Cardiac fibroblast (primary cell): ENCODE data around the gene FBRS.
"Not testable (repeated sequence)": the region's sequence is repeated elsewhere in the genome, so short reads cannot be mapped to it uniquely, and the experiment has no call there.

Source experiments
- DNase-seq, 2 donors: peaks; one replicate each; pipeline versions ENCODE4 v3.0.0 to v3.0.0-alpha.2; 2010; ENCODE audit warnings: low read depth in 2 of 2
- H3K4me3 ChIP-seq, 2 donors: replicated peaks in 1 of 2; 1 replicate in 1 of 2; 2 replicates in 1 of 2; pipeline ENCODE4 v1.5.1; 2011; ENCODE audit warnings: low read depth in 2 of 2, low read length in 2 of 2, mild to moderate bottlenecking in 2 of 2, moderate library complexity in 1 of 2
- TF ChIP-seq, protein P1 (sequence below): IDR thresholded peaks from one replicate; pipeline ENCODE4 v1.5.1; 2011; ENCODE audit warnings: low read depth, mild to moderate bottlenecking, low read length, inconsistent platforms

The FBRS gene

DNA sequence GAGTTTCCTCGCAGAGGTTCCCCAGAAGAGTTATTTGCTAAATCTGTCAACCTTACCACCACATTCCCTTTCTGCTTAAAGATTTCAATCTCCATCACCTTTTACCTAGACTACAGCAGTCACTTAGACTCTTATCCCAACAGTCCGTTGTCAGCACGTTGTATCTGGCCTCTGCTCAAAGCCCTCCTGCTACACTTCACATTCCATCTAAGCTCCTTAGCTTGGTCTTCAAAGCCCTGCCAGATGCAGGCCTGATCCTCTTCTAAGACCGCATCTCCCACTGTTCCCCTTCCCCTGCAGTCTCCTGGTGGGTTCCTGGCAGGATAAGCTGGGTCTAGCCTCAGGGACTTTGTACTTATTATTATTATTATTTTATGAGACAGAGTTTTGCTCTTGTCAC lies 30.5 kb downstream of the FBRS start:
- TF ChIP-seq, protein P1, sequence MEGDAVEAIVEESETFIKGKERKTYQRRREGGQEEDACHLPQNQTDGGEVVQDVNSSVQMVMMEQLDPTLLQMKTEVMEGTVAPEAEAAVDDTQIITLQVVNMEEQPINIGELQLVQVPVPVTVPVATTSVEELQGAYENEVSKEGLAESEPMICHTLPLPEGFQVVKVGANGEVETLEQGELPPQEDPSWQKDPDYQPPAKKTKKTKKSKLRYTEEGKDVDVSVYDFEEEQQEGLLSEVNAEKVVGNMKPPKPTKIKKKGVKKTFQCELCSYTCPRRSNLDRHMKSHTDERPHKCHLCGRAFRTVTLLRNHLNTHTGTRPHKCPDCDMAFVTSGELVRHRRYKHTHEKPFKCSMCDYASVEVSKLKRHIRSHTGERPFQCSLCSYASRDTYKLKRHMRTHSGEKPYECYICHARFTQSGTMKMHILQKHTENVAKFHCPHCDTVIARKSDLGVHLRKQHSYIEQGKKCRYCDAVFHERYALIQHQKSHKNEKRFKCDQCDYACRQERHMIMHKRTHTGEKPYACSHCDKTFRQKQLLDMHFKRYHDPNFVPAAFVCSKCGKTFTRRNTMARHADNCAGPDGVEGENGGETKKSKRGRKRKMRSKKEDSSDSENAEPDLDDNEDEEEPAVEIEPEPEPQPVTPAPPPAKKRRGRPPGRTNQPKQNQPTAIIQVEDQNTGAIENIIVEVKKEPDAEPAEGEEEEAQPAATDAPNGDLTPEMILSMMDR, result no peak
- H3K4me3 ChIP-seq, result no peak overlapping the region
- DNase-seq, result no peak

DNA sequence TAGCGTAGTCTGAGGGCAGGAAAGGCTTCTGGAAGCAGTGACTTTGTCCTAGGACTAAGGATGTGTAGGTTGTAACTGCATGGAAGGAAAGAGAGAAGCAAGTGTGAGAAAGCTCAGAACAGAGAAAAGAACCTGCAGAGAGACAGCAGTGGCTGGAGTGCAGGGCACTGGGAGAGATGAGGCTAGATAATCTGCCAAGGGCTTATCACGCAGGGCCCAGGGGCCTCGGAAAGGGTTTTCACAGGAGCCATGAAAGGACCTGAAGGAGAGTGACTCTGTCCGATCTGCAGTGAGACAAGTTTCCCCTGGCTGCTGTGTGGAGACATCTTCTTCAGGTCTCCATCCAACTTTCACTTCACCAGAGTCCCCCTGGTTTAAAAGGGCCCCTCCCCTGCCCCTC lies 33.7 kb downstream of the FBRS start:
- no peak overlapping the region for H3K4me3 ChIP-seq
- no peak for DNase-seq
- TF ChIP-seq, protein P1, result no peak

DNA sequence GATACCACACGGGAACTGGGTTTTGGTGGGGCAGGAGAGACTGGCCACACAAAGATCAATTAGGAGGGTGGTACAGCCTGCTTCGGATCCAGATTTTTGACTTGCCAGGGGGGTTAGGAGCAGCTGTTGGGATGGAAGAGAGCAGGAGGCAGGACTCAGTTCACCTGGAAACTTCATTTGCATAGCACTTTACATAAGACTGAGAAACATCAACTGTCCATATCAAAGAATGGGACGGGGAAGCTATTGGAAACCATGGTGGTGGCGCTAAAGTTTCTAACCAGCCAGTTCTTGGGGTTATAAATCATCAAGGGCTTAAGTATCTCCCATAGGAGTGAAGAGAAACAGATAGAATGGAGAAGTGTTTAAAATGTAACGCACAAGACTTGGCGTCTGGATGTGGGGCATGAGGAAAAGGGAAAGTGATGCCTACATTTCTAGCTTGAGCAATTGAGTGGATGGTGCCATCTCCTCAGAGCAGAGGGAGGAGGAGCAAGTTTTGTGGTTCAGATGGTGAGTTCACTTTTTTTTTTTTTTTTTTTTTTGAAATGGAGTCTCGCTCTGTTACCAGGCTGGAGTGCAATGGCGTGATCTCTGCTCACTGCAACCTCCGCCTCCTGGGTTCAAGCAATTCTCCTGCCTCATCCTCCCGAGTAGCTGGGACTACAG lies 34.3 kb downstream of the FBRS start:
- H3K4me3 ChIP-seq, result no peak overlapping the region
- TF ChIP-seq, protein P1, result no peak
- DNase-seq, result no peak

GRCh38 chr16:30694926-30695693 lies 36.9 kb downstream of the FBRS start:
- DNase-seq, result no peak
- TF ChIP-seq, protein P1, result no peak
- no peak overlapping the region for H3K4me3 ChIP-seq

DNA sequence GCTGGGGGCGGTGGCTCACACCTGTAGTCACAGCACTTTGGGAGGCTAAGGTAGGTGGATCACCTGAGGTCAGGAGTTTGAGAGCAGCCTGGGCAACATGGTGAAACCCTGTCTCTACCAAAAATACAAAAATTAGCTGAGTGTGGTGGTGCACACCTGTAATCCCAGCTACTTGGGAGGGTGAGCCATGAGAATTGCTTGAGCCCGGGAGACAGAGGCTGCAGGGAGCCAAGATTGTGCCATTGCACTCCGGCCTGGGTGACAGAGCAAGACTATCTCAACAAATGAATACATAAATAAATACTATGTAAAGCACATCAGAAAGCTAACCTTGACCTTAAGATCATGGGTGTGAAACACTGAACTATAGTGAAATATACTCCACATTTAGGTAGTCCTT lies 38.4 kb downstream of the FBRS start:
- H3K4me3 ChIP-seq, DNase-seq: not testable (repeated sequence)

DNA sequence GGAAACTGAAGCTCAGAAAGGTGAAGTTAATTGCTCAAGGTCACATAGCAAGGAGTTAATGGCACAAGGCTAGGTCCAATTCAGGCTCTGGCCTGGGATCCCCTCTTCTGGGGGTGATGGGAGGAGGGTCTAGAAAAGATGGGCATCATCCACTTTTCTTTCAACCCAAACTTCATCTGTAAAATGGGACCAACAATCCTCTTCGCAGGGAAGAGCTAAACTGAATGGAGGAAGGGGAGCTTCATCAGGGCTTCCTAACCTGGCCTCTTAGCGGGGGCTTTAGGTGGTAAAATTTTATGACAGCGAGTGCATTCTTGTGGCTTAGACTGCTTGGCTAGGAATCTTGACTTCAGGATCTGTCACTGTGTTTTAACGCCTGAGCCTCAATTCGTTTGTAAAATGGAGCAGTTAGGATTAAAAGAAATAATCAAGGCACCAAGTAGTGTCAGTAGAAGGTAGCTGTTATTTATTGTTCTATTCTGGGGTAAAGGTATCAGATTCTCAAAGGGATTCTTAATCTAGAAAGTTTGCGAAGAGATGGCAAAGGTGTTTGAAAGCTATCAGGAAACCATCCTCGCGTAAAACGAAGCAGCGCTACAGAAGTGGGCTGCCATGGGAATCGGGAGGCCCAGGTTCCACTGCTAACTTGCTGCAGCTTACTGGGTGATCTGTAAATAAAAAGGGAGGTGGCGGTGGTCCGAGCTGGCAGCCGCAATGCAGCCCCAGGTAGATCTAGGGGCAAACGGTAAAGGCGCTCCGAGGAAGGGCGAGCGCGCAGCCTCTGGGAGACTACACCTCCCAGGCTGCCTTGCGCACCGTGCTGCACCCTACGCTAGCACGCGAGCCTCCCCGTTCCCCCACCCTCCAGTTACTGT lies 39.3 kb downstream of the FBRS start:
- peak in 1 of 2 donors; percentile 7 for DNase-seq
- H3K4me3 ChIP-seq, result peak overlapping the region; percentile 96 to 100

More for the DNA sequence above, 39.3 kb downstream of the FBRS start:
- TF ChIP-seq, protein P1, result no peak
